Femur (tissue), 1 donor: ENCODE measurements around the gene KDELR3.

Experiments
- DNase-seq: peaks from one replicate; pipeline ENCODE4 v3.0.0-alpha.2; 2017

The KDELR3 gene

GRCh38 chr22:38484244-38484643 is 16.3 kb downstream of the KDELR3 start:
- no peak for DNase-seq

GRCh38 chr22:38485783-38486182 is 17.9 kb downstream of the KDELR3 start:
- no peak for DNase-seq

GRCh38 chr22:38487946-38488345 is 20.1 kb downstream of the KDELR3 start:
- DNase-seq: no peak

DNA sequence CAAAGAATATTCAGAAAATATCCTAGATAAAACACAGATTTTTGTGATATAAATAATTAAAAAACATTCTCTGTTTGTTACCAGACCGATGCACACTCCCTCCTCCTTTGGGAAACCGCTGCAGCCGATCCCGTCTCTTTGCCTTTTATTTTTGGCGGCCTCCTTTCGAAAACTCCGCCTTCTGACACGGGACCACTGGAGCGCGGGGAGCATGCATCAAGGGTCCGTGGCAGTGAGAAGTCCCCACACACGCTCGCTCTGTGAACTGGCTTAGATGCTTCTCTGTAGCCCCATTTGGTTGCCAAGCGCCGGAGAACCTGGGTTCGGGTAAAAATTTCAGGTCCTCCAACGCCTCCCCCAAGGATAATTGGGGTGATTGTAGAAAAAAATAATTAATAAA is 21.2 kb downstream of the KDELR3 start:
- DNase-seq: no peak

- no peak for DNase-seq
Observed at GRCh38 chr22:38489561-38490145, 21.8 kb downstream of the KDELR3 start.

DNA sequence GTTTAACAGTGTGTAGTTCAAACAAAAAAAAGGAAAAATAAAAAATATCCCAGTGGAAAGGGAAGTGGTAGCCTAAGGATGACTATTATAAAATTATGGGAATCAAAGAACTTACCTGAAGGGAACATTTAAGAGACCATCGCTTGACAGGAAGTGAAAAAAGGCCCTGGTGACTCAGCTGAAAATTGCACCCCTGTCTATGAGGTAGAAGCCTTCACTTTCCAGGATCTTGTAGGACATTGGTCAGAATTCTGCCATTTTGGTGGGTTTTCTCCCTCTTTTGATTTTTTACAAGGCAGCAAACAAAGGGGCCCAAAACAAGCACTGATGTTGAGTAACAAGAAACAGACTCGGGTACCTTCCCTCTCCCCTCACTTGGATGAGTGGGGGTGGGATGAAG is 22.6 kb downstream of the KDELR3 start:
- no peak for DNase-seq

DNA sequence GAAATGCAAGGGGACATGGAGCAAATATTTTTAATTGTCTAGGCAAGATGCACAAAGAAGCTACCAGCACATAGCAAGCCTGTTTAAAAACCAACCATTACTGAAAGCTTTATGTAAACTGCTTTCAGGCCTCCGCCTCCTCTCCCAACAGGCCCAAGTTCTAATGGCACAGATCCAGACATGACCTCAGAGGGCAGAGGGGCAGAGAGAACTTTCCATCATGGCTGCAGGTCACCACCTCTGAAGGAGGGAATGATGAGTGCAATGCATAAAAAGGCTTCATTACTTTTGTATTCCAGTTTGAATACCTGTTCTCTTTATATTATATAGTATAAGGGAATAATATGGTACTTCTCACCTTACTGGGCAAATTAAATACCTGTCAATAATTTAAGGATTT is 23.0 kb downstream of the KDELR3 start:
- peak; percentile 62 for DNase-seq

DNA sequence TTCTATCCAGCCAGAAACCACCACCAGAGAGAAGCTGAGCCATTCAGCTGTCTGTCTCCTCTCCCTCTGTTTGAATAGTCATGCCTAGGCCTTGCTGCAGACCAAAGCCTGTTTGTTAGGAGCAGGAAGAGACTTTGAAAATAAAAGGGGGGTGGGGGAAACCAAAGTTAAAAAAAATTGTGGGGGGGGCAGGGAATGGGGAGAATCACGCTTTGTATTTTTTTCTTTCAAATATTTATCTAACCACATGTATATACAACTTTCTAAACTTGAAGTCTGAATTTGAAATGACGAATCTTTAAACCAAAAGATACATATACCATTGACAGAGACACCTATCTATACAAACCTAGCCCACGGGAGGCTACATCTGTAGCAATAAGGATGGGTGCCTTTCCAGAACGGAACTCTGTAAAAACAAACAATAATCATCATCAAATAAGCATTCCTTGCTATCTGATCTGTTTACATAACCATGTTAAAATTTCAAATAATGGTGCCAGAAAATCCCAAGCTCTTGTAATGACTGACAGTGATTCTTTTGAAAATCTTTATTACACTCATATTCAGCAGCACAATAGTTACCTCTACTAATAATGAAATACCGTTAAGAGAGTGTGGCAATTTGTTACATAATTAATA is 23.9 kb downstream of the KDELR3 start:
- no peak for DNase-seq

GRCh38 chr22:38494498-38494897 is 26.6 kb downstream of the KDELR3 start:
- no peak for DNase-seq

DNA sequence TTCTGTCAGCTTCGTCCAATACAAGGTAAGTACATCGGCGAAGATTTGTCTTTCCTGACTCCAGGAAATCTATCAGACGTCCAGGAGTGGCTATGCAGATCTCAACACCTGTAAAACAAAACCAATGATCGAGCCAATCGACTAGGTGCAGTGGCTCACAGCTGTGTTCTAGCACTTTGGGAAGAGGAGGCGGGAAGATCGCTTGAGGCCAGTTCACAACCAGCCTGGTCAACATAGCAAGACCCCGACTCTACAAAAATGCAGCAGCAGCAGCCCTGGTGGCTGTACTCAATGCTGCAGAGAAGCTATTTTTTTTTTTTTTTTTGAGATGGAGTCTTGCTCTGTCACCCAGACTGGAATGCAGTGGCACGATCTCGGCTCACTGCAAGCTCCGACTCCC is 27.0 kb downstream of the KDELR3 start:
- DNase-seq: no peak

DNA sequence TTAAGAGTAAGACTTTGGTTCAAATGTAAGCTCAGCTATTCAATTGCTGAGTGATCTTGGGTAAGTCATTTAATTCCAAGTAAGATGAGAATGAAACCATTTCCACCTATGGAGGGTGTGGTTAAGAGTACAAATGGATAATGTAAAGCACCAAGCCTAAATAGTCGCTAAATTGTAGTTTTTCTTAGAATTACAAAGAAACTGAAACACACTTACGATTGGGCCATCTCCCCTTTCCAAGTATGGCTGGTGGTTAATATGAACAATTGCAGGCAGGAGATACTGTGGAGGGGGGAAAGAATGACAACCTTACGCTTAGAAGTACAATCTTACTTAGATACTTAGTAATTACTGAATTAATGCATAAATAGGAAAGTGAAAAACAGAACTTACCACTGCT is 30.0 kb downstream of the KDELR3 start:
- DNase-seq: no peak

GRCh38 chr22:38501797-38502672 is 34.1 kb downstream of the KDELR3 start:
- DNase-seq: no peak

GRCh38 chr22:38503021-38503420 is 35.1 kb downstream of the KDELR3 start:
- no peak for DNase-seq

- DNase-seq: peak; percentile 62
Observed at GRCh38 chr22:38504731-38505540, 37.0 kb downstream of the KDELR3 start.

GRCh38 chr22:38505541-38506117 is 37.7 kb downstream of the KDELR3 start:
- peak; percentile 77 for DNase-seq

DNA sequence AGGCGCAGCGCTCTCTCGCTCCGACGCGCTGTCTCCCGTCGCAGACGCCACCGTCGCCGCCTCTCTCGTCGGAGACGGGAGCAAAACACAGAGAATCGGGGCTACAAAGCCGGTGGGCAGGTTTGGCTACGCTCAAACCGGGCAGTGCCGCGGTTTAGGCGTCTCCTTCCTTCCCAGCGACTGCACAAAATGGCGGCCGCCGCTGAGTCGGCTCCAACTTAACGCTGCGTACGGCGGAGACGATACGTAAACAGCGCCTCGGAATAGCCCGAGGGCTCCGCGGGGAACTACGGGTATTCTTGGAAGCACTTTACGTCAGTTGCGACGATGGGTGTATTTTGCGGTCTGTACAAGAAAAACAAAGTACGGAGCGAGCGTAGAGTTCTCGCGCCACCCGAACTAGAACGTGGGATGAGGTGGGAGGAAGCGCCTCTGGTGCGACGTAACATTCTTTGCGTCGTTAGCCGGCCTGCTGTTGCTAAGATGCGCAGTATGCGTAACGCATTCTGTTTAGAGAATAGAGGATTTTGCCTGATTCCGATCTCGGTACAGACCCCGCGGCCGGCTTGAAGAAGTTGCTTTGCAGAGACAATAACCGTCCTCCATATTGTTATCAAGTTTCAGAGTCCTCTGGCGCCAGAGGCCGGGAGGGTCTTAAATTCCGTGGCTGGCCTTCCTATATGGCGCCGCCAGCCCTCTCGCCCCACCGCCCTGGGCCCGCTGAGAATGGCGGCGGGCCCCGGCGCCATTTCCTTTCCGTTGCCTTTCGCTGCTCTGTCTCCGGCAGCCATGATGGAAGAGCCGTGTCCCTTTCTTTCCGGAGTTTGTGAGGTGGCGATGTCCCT is 38.4 kb downstream of the KDELR3 start, which contains the start of gene DDX17:
TSS of gene DDX17 (minus strand) at position 194 of the 845 bp plus-strand sequence.
- DNase-seq: peak; percentile 98

GRCh38 chr22:38510416-38510970 is 42.6 kb downstream of the KDELR3 start:
- DNase-seq: no peak

DNA sequence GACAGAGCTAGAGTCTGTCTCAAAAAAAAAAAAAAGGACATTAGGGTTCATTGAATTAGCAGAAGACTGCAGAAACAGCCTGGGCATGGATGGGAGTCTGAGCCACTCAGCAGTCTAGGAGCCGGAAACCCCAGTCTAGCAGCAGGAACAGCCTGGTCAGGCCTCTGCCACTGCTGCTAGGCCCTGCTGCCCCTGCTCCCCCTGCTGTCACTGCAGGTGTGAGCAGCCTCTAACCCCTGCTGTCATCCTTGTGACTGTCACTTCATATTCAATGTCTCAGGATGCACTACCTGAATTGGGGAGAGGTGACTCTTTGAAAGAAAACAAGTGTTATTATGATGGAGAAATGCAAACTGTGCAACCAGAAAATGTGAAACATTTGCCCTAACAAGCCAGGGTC is 45.2 kb downstream of the KDELR3 start:
- DNase-seq: no peak

DNA sequence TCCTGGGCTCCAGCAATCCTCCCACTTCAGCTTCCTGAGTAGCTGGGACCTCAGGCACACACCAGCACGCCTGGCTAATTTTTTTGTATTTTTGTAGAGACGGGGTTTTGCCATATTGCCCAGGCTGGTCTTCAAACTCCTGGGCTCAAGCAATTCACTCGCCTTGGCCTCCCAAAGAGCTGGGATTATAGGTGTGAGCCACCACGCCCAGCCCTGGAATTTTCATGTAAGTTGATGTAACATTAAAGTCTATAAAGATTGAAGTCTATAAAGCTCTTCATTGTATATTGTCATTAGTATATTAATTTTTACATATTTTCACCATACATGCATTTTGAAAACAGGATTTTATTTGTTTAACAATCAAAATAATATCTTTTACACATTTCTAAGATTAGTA is 50.7 kb downstream of the KDELR3 start:
- DNase-seq: no peak

- DNase-seq: no peak
Observed at GRCh38 chr22:38519453-38520250, 51.8 kb downstream of the KDELR3 start.
